T1000 (cell line): ENCODE data around the gene SVBP.

Experiments used
- DNase-seq: peaks from one replicate; lab custom pipeline; 2025; ENCODE audit warnings: mixed read lengths; lab: John Stamatoyannopoulos, UW

The SVBP gene

DNA sequence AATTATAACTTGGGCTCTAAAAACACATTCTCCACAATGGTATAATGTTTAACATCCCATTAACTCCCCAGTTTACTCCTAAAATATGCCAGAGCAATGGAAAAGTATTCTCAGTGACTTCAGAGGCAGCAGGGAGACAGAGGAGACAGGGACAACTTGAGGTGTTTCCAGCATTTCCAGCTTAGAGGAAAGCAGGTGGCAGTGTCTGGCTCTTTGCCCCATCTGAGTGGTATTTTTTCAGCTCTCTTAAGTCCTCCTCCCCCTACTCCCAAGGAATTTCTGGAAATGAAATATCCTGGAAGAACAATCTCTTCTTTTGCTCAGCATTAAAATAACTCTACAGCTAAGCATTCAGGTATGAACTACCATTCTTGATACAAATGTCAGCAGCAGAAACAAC lies 11.0 kb downstream of the SVBP start:
- no peak for DNase-seq

GRCh38 chr1:42801832-42802473 lies 15.2 kb downstream of the SVBP start:
- no peak for DNase-seq

GRCh38 chr1:42797979-42798378 lies 19.2 kb downstream of the SVBP start:
- DNase-seq: no peak

GRCh38 chr1:42797414-42797813 lies 19.8 kb downstream of the SVBP start:
- no peak for DNase-seq

- no peak for DNase-seq
These were observed 23.4 kb downstream of the SVBP start for GRCh38 chr1:42793824-42794223.

DNA sequence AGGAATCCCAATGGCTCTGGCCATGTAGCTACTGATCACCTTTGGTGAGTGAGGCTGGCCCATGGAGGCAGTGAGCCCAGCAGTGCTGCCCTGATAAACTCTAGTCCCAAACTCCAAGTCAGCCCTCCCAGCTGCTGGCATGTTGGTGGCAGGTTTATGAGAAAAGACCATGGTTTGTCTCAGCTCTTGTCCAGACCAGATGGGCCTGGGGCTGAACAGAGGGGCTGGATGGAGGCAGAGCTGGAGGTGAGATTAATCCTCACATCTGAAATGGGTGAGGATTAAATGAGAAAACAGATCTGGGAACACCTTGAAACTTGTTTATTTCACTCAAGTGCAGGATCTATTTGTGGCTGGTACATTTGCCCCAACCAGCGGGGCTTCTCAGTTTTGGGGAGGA lies 29.2 kb downstream of the SVBP start:
- DNase-seq: no peak

DNA sequence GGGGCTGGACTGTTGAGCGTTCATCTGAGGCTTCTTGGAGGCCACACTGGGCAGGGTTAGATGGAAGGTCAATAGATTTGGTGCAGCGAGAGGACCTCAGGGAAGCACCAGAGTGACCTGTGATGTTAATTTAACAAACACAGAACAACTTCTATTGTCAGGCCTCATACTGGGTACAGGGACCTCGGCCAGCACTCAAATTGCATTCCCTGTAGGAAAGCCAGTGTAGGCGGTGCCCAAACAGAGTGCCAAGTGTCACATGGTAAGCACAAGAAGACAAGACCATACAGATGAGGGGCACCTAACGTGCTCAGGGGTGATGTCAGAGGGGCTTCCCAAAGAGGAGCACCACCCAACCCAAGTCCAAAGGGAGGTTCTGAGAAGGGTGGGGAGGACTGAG lies 31.1 kb downstream of the SVBP start:
- no peak for DNase-seq

DNA sequence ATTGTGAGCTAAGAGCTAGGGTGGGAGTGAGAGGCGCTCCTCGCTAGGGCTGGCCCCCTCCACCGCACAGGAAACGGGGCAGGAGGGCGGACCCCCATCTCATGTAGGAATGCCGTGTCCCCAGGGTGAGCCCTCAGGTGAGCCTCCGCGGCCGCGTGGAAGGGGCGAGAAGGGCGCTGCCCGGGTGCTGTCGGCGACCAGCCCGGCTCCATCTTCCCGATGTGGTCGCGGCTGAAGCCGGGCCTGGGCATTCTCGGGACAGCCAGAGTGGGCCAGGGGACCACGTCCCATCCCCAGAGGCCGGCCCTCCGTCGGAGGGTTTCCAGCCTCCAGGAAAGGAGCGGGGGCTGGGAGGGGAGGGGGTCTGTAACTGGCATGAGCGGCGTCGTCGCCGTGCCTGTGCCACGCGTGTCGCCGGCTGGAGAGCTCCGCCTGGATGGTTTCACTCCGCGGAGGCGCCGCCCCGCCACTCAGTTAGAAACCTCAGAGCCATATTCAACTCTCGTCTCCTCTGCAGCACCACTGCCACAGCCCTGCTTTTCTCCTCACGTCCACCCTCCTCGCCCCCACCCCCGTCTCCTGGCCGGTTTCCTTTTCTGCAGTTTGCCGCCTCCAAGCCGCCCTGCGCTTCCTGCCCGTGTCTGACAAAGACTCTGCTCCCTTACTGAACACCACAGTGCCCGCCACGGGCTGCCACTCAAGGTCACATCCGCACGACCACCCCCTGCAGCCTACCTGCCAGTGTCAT lies 32.1 kb downstream of the SVBP start, which contains the start of gene TMEM269:
TMEM269 (plus strand) TSS at position 46 of the 748 bp plus-strand sequence. CDS start 4,903 bp downstream, outside the sequence.
- no peak for DNase-seq

GRCh38 chr1:42784547-42784945 lies 32.7 kb downstream of the SVBP start:
- no peak for DNase-seq

DNA sequence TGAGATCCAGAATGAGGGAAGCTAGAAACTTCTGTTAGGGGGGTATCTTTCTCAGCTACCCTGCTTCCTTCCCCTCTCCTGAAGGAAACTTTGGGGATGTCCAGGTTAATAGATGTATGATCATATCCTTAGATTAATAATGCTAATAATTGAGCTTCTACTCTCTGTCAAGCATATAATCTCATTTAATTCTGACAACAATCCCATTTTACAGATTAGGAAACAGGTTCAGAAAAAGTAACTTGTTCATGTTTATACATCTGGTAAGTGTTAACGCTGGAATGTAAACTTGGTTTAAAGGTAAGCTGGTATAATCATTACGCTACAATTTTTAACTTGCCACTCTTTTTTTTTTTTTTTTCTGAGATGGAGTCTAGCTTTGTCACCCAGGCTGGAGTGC lies 34.1 kb downstream of the SVBP start:
- DNase-seq: no peak

GRCh38 chr1:42780176-42780575 lies 37.0 kb downstream of the SVBP start:
- DNase-seq: no peak

DNA sequence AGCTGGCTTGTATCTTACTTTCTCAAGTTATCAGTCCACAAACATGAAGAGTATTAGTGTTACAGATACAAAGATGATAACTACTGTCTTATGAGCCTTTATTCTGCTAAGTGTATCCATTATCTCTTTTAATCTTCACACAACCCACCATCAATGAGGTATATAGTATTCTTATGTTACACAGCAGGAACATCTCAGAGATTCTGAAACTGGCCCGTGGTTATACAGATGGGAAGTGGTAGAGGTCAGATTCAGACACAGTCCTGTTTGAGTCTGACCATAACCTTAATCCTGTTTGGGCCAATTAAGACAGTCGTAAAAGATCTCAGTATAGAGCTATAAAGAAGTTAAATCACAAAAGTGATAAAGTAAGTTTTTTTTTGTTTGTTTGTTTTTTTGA lies 37.5 kb downstream of the SVBP start:
- DNase-seq: no peak

DNA sequence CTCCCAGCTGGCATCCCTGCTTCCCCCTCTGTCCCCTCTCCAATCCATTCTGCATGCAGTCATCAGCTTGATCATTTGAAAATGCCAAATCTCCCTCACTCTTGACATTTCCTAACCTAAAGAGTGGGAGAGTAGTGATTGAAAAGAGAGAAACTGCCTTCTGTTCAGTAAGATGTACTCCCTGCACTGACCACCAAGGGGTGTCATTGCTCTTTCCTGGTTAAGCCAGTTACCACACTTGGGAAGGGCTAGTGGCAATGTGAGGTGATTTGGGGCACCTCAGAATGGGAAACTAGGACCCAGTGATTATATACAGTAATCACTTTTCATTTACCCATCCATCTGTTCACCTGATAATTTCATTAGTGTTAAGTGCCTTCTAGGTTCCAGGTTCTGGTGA lies 39.3 kb downstream of the SVBP start:
- DNase-seq: no peak

- no peak for DNase-seq
These were observed 40.7 kb downstream of the SVBP start for GRCh38 chr1:42776502-42776901.

DNA sequence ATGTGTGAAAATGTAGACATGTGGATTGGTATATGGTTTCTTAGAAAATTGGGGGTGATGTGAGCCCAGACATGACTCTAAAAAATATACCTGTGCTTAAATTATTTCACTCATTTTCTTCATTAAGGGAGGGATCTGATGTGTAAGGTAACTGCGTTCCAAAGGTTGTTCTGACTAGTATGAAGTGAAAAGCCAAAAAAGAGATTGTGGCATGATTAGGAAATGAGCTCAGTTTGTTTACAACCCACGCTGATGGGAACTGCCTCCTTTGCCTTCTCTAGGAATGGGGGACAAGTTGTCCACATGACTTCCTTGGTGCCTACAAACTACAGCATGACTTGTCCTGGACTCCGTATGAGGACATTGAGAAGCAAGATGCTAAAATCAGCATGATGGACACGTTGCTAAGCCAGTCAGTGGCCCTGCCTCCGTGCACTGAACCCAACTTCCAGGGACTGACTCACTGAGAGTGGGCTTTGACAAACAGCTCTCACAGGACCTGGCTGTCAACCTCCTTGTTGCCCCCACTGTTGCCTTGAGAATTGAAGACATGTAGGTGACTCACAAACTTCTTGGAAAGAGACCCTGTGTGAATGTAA lies 42.2 kb downstream of the SVBP start:
- no peak for DNase-seq

GRCh38 chr1:42773420-42773819 lies 43.8 kb downstream of the SVBP start:
- no peak for DNase-seq

GRCh38 chr1:42769811-42770210 lies 47.4 kb downstream of the SVBP start:
- DNase-seq: no peak

DNA sequence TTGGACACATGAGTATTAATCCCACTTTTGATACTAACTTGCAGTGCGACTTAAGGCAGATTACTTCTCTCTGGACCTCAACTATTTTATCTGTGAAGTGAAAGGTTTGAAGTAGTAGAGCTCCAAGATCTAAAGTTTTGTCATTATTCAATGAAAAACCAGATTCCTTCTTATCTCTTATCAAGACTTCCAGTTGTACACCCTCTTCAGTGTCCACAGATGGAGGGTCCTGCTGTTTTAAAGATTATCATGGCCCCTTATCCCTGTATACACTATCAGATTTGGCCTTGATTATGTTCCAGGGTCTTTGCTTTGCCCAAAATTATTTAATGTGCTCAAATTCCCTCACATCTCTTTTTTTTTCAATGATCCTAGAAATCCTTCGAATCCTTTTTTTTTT lies 49.0 kb downstream of the SVBP start:
- no peak for DNase-seq

- no peak for DNase-seq
These were observed 49.6 kb downstream of the SVBP start for GRCh38 chr1:42767510-42768000.

- DNase-seq: peak; percentile 99
These were observed 50.3 kb downstream of the SVBP start, which contains the start of the genes C1orf50 and P3H1 for GRCh38 chr1:42766741-42767509. Gene C1orf50, plus strand, starts transcription at chr1:42767249. Its CDS starts 63 bp downstream, at chr1:42767312. Gene P3H1, minus strand, starts transcription at chr1:42767028. Its CDS starts 57 bp downstream, at chr1:42766971.

- DNase-seq: peak; percentile 44
These were observed 51.1 kb downstream of the SVBP start for GRCh38 chr1:42765832-42766740.
